ENCODE measurements around the gene IRF5. TPM values are rescaled to one million over a fixed set of nuclear protein-coding genes. Genes with fewer than 3 reads are reported as not detected.

IRF5 gene
- total RNA-seq = 1 to 10 TPM; 5.0 to 9.7 TPM

- Histone ChIP-seq H3K9me3 (no peaks in the 10 kb centered on the region), H3K4me1 (peaks cover 3% of the 10 kb centered on the region), H3K27me3 (no peaks in the 10 kb centered on the region), H3K4me3 (peak within 1 kb of the TSS; percentile 80), H3K36me3 (no peaks in the 10 kb centered on the region), H3K27ac (peak within 1 kb of the TSS; percentile 66), H3K9ac (ENCODE audit: low read depth in 2 of 2, low read length in 2 of 2) (peak within 1 kb of the TSS; percentile 60 to 68)
- intact Hi-C loops (cut with DNase I) = no loop called here
- no peak for TF ChIP-seq CTCF (IDR thresholded peaks at IDR 0.05)
- DNase-seq = peak; percentile 74
Measured at GRCh38 chr7:128937647-128938543, at the start of gene IRF5. IRF5 (plus strand) TSS chr7:128937927; CDS start chr7:128942082, 4,155 bp downstream.

- Histone ChIP-seq H3K36me3 (no peaks in the 10 kb centered on the region), H3K27me3 (peaks cover 12% of the 10 kb centered on the region), H3K9ac (ENCODE audit: low read depth in 2 of 2, low read length in 2 of 2) (no peak overlapping the region), H3K27ac (no peak overlapping the region), H3K9me3 (no peaks in the 10 kb centered on the region), H3K4me1 (no peaks in the 10 kb centered on the region), H3K4me3 (no peak overlapping the region)
- TF ChIP-seq CTCF (IDR thresholded peaks at IDR 0.05) = no peak
- no peak for DNase-seq
- intact Hi-C loops (cut with DNase I) = loop anchor here (10.0 kb wide), 1 partner anchor 283 kb away; no protein-coding TSS in a partner anchor
Measured at GRCh38 chr7:128888039-128888755, 49.5 kb upstream of the IRF5 start.

- no peak overlapping the region for H3K9ac ChIP-seq (ENCODE audit: low read depth in 2 of 2, low read length in 2 of 2)
- H3K4me1 ChIP-seq = no peaks in the 10 kb centered on the region
- no peak for TF ChIP-seq CTCF (IDR thresholded peaks at IDR 0.05)
- H3K36me3 ChIP-seq = no peaks in the 10 kb centered on the region
- H3K4me3 ChIP-seq = no peak overlapping the region
- peaks cover 12% of the 10 kb centered on the region for H3K27me3 ChIP-seq
- no peak overlapping the region for H3K27ac ChIP-seq
- intact Hi-C loops (cut with DNase I) = loop anchor here (10.0 kb wide), 1 partner anchor 284 kb away; no protein-coding TSS in a partner anchor
- DNase-seq = no peak
- no peaks in the 10 kb centered on the region for H3K9me3 ChIP-seq
Measured at GRCh38 chr7:128888756-128889095, 49.0 kb upstream of the IRF5 start.

- no peak overlapping the region for H3K4me3 ChIP-seq
- H3K27ac ChIP-seq = no peak overlapping the region
- intact Hi-C loops (cut with DNase I) = loop anchor here (10.0 kb wide), 1 partner anchor 284 kb away; no protein-coding TSS in a partner anchor
- DNase-seq = no peak
- H3K36me3 ChIP-seq = no peaks in the 10 kb centered on the region
- H3K9ac ChIP-seq (ENCODE audit: low read depth in 2 of 2, low read length in 2 of 2) = no peak overlapping the region
- no peaks in the 10 kb centered on the region for H3K9me3 ChIP-seq
- no peaks in the 10 kb centered on the region for H3K4me1 ChIP-seq
- peaks cover 12% of the 10 kb centered on the region for H3K27me3 ChIP-seq
- TF ChIP-seq CTCF (IDR thresholded peaks at IDR 0.05) = no peak
Measured at GRCh38 chr7:128889121-128889520, 48.6 kb upstream of the IRF5 start.

- no peaks in the 10 kb centered on the region for H3K9me3 ChIP-seq
- peak overlapping the region in 1 of 2 donors; percentile 8 for H3K9ac ChIP-seq (ENCODE audit: low read depth in 2 of 2, low read length in 2 of 2)
- H3K4me3 ChIP-seq = peak overlapping the region; percentile 22
- H3K27me3 ChIP-seq = peaks cover 12% of the 10 kb centered on the region
- no peak overlapping the region for H3K27ac ChIP-seq
- intact Hi-C loops (cut with DNase I) = no loop called here
- TF ChIP-seq CTCF (IDR thresholded peaks at IDR 0.05) = no peak
- peak; percentile 65 for DNase-seq
- H3K4me1 ChIP-seq = no peaks in the 10 kb centered on the region
- H3K36me3 ChIP-seq = no peaks in the 10 kb centered on the region
Measured at GRCh38 chr7:128890306-128891109, 47.2 kb upstream of the IRF5 start.
